Mammary epithelial cell (primary cell): ENCODE data around the gene KCNG2.

Source experiments
- CTCF ChIP-seq, 2 donors: IDR thresholded peaks in 1 of 2; conservative IDR thresholded peaks in 1 of 2; 2 replicates each; pipeline ENCODE4 v1.5.1; 2011 to 2012; ENCODE audit warnings: inconsistent platforms in 2 of 2, low read length in 2 of 2, mild to moderate bottlenecking in 2 of 2, control low read depth in 1 of 2, low read depth in 1 of 2; ENCODE audit not compliant: insufficient read depth in 1 of 2; ENCODE audit errors: extremely low read depth in 1 of 2
- EZH2 ChIP-seq: IDR thresholded peaks from 2 replicates; pipeline ENCODE4 v1.6.1; 2012; ENCODE audit warnings: low read length, inconsistent platforms, borderline replicate concordance

GRCh38 chr18:79812052-79812451 lies 14.3 kb downstream of the KCNG2 start:
- TF ChIP-seq CTCF (conservative IDR thresholded peaks at IDR 0.05 in 1 of 2, IDR thresholded peaks at IDR 0.05 in 1 of 2; ENCODE audit: extremely low read depth in 1 of 2, insufficient read depth in 1 of 2, low read depth in 1 of 2, low read length in 2 of 2) (no peak), EZH2 (no peak)
